AG09309 (cell line): ENCODE results near the gene ABCA4.

ENCODE experiments used
- DNase-seq: peaks from one replicate; pipeline ENCODE4 v3.0.0-alpha.2; 2010; ENCODE audit warnings: low read depth
- H3K4me3 ChIP-seq: 2 replicates; pipeline ENCODE4 v1.5.1; 2011; ENCODE audit warnings: mild to moderate bottlenecking, low read depth, low read length, moderate library complexity; ENCODE audit not compliant: control insufficient read depth
- CTCF ChIP-seq: IDR thresholded peaks from 2 replicates; pipeline ENCODE4 v1.5.1; 2011; ENCODE audit warnings: mild to moderate bottlenecking, low read depth, low read length, inconsistent platforms; ENCODE audit not compliant: insufficient read depth, control insufficient read depth; ENCODE audit errors: missing control alignments

Gene ABCA4

DNA sequence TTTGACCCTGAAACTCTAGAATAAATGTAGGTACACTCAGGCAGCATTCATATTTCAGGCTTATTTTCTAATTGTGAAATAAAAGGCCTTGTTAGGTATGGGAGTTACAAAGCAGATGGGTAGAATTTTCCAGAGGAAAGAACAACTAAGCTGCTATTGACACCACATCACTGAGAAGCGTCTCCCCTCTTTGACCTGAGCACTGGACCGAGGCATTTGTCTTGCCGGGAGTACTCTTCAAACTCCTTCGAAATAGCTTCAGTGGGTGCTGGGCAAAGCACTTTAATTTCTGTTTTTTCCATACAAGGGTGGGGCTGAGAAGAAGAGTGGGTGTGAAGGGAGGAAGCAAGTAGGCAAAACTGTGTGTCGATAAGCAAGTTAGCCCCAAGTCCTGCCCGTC lies 36.4 kb downstream of the ABCA4 start:
- no peak for TF ChIP-seq CTCF
- DNase-seq = no peak

DNA sequence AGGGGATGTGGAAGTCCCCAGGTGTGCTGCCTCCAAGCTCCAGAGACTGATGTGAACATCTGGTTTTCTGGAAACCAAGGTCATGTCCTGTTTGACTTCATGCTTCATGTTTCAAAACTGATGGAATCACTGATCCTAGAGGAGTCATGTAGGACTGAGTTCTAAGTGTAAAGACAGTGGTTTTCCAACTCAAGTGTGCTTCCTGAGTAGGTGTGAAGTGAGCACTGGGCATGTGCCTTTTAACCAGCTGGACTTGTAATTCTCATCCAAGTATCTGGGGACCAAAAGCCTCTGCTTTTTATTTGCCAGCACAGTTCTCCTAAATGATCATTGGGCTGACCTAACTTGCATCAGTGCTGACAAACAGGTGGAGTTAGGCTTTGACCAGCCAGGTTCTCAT lies 36.9 kb downstream of the ABCA4 start:
- DNase-seq = no peak
- TF ChIP-seq CTCF = no peak

More for the DNA sequence above, 36.4 kb downstream of the ABCA4 start:
- H3K4me3 ChIP-seq = no peak overlapping the region

DNA sequence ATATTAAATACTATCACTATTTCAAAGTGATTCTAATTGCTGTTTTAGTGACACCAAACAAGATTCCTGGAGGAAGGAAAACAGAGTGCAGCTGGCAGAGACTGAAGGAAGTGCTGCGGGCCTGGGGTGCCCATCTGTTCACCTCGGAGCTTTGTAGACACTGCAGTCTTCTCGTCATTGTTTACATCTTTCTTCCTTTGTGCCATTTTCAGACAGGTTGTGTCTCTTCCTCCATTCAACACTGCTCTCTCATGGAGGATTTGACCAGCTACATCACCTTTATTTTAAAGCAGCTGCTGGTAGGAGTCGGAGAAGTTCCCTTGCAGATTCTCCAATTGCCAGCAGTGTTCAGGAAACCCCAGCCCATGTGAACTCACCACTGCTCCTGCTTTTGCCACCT lies 37.3 kb downstream of the ABCA4 start:
- DNase-seq = no peak
- H3K4me3 ChIP-seq = no peak overlapping the region

More for the DNA sequence above, 36.9 kb downstream of the ABCA4 start:
- no peak overlapping the region for H3K4me3 ChIP-seq

GRCh38 chr1:94081566-94082344 lies 39.2 kb downstream of the ABCA4 start:
- TF ChIP-seq CTCF = no peak
- no peak overlapping the region for H3K4me3 ChIP-seq
- DNase-seq = peak; percentile 94

More for the DNA sequence above, 37.3 kb downstream of the ABCA4 start:
- no peak for TF ChIP-seq CTCF

DNA sequence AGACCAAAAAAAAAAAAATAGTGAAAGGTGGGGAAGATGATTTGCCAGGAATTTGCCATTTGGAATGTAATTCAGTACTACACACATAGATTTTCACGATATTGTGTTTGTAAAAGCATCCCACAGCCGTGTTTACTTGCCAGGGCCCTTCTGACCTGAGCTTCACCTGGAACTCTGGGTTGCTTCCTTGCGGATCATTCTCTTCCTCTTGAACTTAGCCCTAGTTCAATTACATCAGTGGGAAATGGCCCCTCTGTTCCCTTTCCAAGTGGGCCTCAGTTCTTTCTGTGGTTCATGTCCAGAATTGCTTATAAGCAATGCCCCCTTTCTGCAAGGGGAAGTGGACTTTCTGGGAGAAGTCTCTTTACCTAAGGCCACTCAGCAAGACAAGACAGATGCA lies 41.0 kb downstream of the ABCA4 start:
- no peak for DNase-seq
- no peak overlapping the region for H3K4me3 ChIP-seq
- no peak for TF ChIP-seq CTCF

GRCh38 chr1:94079080-94079940 lies 41.6 kb downstream of the ABCA4 start:
- TF ChIP-seq CTCF = no peak
- no peak for DNase-seq
- H3K4me3 ChIP-seq = no peak overlapping the region
